ENCODE data around the gene OR2Y1.
"Not testable (repeated sequence)": the region's sequence is repeated elsewhere in the genome, so short reads cannot be mapped to it uniquely, and the experiment has no call there.

Gene OR2Y1

DNA sequence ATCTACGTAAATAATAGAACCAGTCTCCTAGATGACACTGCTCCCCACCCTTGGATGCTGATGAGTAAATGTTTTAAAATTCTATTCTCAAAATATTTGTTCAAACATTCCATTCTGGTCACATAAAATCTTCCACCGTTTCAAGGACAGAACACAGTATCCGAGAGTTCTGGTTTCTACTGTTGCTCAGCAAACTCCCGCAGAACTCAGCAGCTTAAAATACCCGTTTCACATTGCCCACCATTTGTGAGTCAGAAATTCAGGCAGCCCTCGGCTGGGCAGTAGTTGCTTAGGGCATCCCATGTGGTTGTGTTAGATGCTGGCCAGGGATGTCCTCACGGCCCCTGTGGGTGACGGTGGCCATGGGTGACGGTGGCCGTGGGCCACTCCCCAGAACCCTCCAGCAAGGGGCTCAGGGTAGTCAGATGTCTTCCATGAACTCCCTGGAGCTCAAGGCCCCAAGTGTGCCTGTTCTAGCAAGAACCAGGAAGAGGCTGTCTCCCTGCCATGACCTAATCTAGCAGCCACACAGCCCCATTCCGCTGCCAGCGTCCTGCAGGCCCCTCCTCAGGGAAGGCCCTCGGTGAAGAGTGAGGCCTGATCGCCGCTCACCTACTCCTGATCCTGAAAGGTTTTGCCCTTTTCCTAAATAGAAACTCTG lies 45.4 kb upstream of the OR2Y1 start:
- TF ChIP-seq, protein P1, sequence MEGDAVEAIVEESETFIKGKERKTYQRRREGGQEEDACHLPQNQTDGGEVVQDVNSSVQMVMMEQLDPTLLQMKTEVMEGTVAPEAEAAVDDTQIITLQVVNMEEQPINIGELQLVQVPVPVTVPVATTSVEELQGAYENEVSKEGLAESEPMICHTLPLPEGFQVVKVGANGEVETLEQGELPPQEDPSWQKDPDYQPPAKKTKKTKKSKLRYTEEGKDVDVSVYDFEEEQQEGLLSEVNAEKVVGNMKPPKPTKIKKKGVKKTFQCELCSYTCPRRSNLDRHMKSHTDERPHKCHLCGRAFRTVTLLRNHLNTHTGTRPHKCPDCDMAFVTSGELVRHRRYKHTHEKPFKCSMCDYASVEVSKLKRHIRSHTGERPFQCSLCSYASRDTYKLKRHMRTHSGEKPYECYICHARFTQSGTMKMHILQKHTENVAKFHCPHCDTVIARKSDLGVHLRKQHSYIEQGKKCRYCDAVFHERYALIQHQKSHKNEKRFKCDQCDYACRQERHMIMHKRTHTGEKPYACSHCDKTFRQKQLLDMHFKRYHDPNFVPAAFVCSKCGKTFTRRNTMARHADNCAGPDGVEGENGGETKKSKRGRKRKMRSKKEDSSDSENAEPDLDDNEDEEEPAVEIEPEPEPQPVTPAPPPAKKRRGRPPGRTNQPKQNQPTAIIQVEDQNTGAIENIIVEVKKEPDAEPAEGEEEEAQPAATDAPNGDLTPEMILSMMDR (IDR thresholded peaks at IDR 0.05; ENCODE audit: insufficient read depth, low read length, missing control alignments), result no peak
- DNase-seq (ENCODE audit: low read depth, low spot score), result no peak
- POLR2A ChIA-PET, result interaction anchor here (0.8 to 3.2 kb wide), 8 partner anchors 10 to 46 kb away, joined by 3 to 18 read pairs (median 7); partner anchors contain the start of gene MGAT1
- CTCF ChIA-PET, result interaction anchor here (0.8 to 7.6 kb wide), 15 partner anchors 9 to 399 kb away, joined by 3 to 66 read pairs (median 5); partner anchors contain the start of gene MGAT1
- peak overlapping the region; percentile 29 for H3K4me3 ChIP-seq (ENCODE audit: low read depth, low read length)

DNA sequence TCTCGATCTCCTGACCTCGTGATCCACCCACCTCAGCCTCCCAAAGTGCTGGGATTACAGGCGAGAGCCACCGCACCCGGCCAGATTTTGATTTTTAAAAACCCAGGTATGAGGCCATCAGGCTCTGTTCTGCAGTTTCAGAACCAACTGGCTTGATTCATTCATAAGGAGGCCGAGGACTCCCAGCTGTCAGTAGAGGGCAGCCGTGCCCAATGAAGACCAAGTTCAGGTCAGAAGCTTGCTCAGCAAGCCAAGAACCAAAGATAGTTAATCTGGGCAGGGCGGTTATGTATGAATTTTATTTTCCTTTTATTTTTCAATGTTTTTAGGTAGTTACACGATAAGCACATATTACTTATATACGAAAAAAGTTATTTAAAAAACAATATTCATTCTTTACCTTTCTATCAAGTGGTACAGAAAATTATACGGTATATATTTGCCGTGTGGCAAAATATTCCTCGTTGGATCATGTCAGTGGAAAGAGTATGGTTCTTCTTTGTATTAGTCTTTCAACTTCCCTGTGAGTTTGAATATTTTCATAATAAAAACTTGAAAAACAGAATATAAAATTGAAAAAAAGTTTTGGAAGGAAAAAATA lies 44.7 kb upstream of the OR2Y1 start:
- POLR2A ChIA-PET, result interaction anchor here (0.8 to 3.2 kb wide), 5 partner anchors 11 to 46 kb away, joined by 3 to 18 read pairs (median 4); no protein-coding TSS in a partner anchor
- TF ChIP-seq, protein P1 (IDR thresholded peaks at IDR 0.05; ENCODE audit: insufficient read depth, low read length, missing control alignments), result peak; percentile 81
- H3K4me3 ChIP-seq (ENCODE audit: low read depth, low read length), result no peak overlapping the region
- peak; percentile 46 for DNase-seq (ENCODE audit: low read depth, low spot score)
- CTCF ChIA-PET, result interaction anchor here (0.8 to 7.6 kb wide), 15 partner anchors 9 to 400 kb away, joined by 3 to 66 read pairs (median 5); partner anchors contain the start of gene MGAT1

DNA sequence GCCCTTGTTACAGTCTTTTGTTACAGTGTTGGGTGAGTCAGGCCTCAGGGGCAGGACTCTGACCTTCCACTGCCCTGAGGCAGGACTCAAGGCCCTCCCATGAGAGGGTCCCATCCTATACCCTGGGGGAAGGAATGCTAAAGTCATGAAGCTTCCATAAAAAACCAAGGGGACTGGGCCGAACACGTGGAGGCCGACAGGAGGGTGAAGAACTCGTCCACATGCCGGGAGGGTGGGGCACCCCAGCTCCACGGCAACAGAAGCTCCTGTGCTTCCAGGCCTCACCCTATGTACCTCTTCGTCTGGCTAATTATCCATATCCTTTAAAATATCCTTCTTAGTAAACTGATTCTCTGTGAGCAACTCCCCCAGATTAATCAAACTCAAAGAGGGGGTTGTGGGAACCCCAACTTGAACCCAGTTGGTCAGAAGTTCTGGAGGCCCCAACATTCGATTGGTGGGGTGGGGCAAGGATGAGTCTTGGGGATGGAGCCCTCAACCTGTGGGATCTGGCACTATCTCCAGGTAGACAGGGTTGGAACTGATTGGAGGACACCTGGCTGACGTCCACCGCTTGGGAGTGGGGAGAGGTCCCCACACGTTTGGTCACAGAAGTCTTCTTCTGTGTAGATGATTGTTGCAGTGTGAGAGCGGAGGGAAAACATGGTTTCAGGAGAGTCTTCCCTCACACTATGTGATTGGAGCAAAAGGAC lies 43.6 kb upstream of the OR2Y1 start:
- TF ChIP-seq, protein P1 (IDR thresholded peaks at IDR 0.05; ENCODE audit: insufficient read depth, low read length, missing control alignments), result no peak
- H3K4me3 ChIP-seq (ENCODE audit: low read depth, low read length), result no peak overlapping the region
- ChIA-PET POLR2A (no interaction called here), CTCF (interaction anchor here (0.8 to 7.6 kb wide), 11 partner anchors 11 to 389 kb away, joined by 3 to 66 read pairs (median 5); partner anchors contain the start of gene MGAT1)
- no peak for DNase-seq (ENCODE audit: low read depth, low spot score)

DNA sequence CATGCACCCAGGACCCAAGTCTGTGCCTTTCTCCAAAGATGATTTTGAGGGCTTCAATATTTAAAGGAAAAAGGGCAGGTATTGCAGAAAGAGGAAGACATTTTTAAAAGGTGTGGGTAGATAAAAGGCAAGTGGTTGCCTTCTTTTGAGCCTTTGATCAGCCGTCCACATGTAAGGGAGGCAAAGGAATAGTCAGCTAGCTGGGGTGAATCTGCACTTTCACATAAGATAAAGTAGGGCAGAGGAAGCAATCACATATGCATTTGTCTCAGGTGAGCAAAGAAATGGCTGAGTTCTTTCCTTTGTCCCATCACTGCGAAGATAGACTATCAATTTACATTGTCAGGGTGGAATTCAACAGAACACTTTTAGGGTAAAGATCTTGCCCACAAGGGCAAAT lies 42.9 kb upstream of the OR2Y1 start:
- TF ChIP-seq, protein P1 (IDR thresholded peaks at IDR 0.05; ENCODE audit: insufficient read depth, low read length, missing control alignments), result no peak
- no peak for DNase-seq (ENCODE audit: low read depth, low spot score)
- H3K4me3 ChIP-seq (ENCODE audit: low read depth, low read length), result no peak overlapping the region
- POLR2A ChIA-PET, result no interaction called here
- CTCF ChIA-PET, result interaction anchor here (0.8 to 7.6 kb wide), 6 partner anchors 17 to 390 kb away, joined by 3 to 66 read pairs (median 6); partner anchors contain the start of gene MGAT1

DNA sequence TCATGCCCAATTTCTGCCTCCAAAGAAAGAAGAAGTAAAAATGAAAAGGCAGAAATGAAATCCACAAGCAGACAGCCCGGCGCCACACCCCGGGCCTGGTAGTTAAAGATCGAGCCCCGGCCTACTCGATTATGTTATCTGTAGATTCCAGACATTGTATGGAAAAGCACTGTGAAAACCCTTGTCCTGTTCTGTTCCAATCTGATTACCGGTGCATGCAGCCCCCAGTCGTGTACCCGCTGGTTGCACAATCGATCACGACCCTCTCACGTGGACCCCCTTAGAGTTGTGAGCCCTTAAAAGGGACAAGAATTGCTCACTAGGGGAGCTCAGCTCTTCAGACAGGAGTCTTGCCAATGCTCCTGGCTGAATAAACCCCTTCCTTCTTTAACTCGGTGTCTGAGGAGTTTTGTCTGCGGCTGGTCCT lies 42.1 kb upstream of the OR2Y1 start:
- DNase-seq (ENCODE audit: low read depth, low spot score); POLR2A ChIA-PET; H3K4me3 ChIP-seq (ENCODE audit: low read depth, low read length): not testable (repeated sequence)
- CTCF ChIA-PET, result interaction anchor here (0.6 to 5.1 kb wide), 5 partner anchors 43 to 444 kb away, joined by 3 to 37 read pairs (median 3); no protein-coding TSS in a partner anchor

DNA sequence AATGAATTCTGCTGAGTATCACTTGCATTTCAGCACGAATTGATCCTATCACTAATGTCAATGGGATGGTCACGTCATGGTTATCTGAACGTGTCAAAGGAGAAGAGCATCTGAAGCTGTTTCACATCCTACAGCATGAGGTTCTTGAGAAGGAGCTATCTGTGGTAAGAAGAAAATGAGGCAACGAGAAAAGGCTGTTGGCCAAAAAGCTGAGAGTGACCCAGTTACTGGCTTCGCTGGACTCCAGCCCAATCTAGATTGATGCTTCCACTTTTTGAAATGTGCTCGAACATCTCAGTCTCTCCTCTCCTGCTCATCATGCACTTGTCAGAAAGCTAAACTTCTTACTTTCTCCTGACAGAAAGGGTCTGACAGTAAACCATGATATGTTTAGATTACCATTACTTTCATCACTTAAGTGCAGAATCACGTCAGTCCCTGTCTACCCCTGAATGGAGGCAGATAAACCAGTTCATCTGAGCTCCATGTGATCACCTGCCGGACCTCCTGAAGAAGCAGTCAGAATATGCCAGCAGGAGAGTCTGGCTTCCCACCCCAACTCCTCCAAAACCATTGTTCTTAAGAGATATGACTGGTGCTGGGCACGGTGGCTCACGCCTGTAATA lies 40.2 kb upstream of the OR2Y1 start:
- POLR2A ChIA-PET, result no interaction called here
- CTCF ChIA-PET, result no interaction called here
- H3K4me3 ChIP-seq (ENCODE audit: low read depth, low read length), result no peak overlapping the region
- no peak for DNase-seq (ENCODE audit: low read depth, low spot score)
- TF ChIP-seq, protein P1 (IDR thresholded peaks at IDR 0.05; ENCODE audit: insufficient read depth, low read length, missing control alignments), result no peak

Measured in AG04449 (cell line).